ENCODE measurements around the gene PCK1.

DNA sequence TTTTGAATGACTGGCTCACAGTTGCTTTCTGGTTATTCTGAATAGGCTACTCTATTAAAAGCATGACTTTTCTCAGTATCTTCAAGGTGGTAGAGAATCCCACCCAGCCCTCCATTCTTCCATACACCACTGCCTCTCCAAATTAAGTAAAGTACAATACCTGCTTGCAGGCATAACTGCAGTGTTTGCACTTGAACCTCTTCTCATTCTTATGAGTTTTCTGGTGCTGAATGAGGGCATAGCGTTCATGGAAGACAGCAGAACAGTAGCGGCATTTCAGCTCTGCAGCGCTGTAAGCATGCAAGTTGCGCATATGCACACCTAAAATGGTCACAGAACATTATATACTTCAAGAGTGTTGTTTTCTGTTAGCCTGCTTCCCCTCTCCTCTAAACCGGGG lies 48.5 kb upstream of the PCK1 start:
- TF ChIP-seq, protein P1, sequence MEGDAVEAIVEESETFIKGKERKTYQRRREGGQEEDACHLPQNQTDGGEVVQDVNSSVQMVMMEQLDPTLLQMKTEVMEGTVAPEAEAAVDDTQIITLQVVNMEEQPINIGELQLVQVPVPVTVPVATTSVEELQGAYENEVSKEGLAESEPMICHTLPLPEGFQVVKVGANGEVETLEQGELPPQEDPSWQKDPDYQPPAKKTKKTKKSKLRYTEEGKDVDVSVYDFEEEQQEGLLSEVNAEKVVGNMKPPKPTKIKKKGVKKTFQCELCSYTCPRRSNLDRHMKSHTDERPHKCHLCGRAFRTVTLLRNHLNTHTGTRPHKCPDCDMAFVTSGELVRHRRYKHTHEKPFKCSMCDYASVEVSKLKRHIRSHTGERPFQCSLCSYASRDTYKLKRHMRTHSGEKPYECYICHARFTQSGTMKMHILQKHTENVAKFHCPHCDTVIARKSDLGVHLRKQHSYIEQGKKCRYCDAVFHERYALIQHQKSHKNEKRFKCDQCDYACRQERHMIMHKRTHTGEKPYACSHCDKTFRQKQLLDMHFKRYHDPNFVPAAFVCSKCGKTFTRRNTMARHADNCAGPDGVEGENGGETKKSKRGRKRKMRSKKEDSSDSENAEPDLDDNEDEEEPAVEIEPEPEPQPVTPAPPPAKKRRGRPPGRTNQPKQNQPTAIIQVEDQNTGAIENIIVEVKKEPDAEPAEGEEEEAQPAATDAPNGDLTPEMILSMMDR (conservative IDR thresholded peaks at IDR 0.05 in 1 of 2, IDR thresholded peaks at IDR 0.05 in 1 of 2; ENCODE audit: low read depth in 1 of 2, low read length in 2 of 2): no peak
- no peak for TF ChIP-seq EZH2 (IDR thresholded peaks at IDR 0.05; ENCODE audit: low read length, missing control alignments)

Data from fibroblast of lung (primary cell).